Cardiac muscle cell (in vitro differentiated cells and primary cell): Measurements from ENCODE around the gene AFG3L2. TPM values are rescaled to one million over a fixed set of nuclear protein-coding genes. Genes with fewer than 3 reads are reported as not detected.

Experiments
- DNase-seq, 2 donors: peaks; one replicate each; pipeline versions ENCODE4 v3.0.0 to v3.0.0-alpha.2; 2010 to 2017; ENCODE audit warnings: low read depth in 1 of 2, low spot score in 1 of 2
- H3K27ac ChIP-seq: fragments of 200-600 bp; sonication (generic); 2 replicates; pipeline ENCODE4 v1.5.1; 2016
- H3K27me3 ChIP-seq: fragments of 200-600 bp; sonication (generic); 2 replicates; pipeline ENCODE4 v1.6.0; 2016; ENCODE audit warnings: control low read depth
- H3K36me3 ChIP-seq: fragments of 200-600 bp; sonication (generic); 2 replicates; pipeline ENCODE4 v1.5.1; 2016; ENCODE audit warnings: control low read depth
- H3K4me1 ChIP-seq: fragments of 200-600 bp; sonication (generic); 2 replicates; pipeline ENCODE4 v1.8.1; 2017; ENCODE audit warnings: low read depth, mild to moderate bottlenecking, mixed run types
- H3K4me3 ChIP-seq: fragments of 200-600 bp; sonication (generic); 2 replicates; pipeline ENCODE4 v1.5.1; 2016; ENCODE audit warnings: mild to moderate bottlenecking
- H3K9me3 ChIP-seq: fragments of 200-600 bp; sonication (generic); 2 replicates; pipeline ENCODE4 v1.5.1; 2017; ENCODE audit warnings: low read depth, mild to moderate bottlenecking, control low read depth
- polyA plus RNA-seq: library from polyadenylated mRNA; unstranded; fragments of >200 nt; fragmentation: Nextera tagmentation; extraction: Ambion mirVana; gene quantifications from 2 replicates; pipeline ENCODE4 v1.2.1, GENCODE V29; 2016
- total RNA-seq: library from RNA; depleted of rRNA; stranded (reverse); fragments of >200 nt; gene quantifications from 2 replicates; pipeline ENCODE4 v1.2.3, GENCODE V29; 2016
- TF ChIP-seq, protein P1 (sequence below): IDR thresholded peaks from 2 replicates; pipeline ENCODE4 v1.5.1; 2012; ENCODE audit warnings: low read depth, mild to moderate bottlenecking, low read length

The AFG3L2 gene
- total and polyA plus RNA-seq, 2 experiments from 2014 or later: 83.5 to 97.6 TPM

DNA sequence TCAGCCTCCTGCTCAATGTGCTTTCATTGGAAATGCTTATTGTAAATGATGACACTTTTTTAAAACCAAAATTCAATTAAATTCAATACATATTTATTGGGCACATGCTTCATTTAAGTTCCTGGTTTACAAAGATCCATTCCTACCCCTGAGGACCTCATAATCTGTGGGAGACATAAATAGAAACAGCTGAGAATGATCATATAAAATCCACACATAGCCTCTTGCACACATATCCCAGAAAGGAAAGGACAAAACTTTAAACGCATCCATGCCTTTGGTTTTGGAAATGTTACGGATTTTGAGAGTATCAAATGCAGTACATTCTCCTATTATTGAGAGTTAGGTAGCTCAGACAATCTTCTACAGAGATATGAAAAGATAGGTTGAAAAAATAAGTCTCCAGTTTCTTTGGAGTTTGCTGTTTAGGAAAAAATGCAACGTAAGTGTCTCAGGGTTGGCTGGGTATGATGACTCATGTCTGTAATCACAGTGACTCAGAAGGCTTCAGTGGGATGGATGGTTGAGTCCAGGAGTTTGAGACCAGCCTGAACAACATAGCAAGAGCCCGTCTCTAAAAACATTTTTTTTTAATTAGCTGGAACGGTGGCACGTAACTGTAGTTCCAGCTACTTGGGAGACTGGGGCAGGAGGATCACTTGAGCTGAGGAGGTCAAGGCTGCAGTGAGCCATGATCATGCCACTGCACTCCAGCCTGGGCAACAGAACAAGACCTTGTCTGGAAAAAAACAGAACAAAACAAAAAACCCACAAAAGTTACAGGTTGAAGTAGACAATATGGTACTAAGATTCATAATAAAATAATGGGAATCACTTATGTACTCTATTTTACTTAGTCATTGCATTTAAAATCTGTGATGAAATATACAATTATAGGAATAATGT, 26.8 kb upstream of the AFG3L2 start:
- Histone ChIP-seq H3K27me3 (peaks cover 34% of the 10 kb centered on the region), H3K4me1 (peaks cover 5% of the 10 kb centered on the region), H3K27ac (no peak overlapping the region), H3K4me3 (no peak overlapping the region), H3K9me3 (no peaks in the 10 kb centered on the region), H3K36me3 (no peaks in the 10 kb centered on the region)
- peak in 1 of 2 donors; percentile 87 for DNase-seq
- TF ChIP-seq, protein P1, sequence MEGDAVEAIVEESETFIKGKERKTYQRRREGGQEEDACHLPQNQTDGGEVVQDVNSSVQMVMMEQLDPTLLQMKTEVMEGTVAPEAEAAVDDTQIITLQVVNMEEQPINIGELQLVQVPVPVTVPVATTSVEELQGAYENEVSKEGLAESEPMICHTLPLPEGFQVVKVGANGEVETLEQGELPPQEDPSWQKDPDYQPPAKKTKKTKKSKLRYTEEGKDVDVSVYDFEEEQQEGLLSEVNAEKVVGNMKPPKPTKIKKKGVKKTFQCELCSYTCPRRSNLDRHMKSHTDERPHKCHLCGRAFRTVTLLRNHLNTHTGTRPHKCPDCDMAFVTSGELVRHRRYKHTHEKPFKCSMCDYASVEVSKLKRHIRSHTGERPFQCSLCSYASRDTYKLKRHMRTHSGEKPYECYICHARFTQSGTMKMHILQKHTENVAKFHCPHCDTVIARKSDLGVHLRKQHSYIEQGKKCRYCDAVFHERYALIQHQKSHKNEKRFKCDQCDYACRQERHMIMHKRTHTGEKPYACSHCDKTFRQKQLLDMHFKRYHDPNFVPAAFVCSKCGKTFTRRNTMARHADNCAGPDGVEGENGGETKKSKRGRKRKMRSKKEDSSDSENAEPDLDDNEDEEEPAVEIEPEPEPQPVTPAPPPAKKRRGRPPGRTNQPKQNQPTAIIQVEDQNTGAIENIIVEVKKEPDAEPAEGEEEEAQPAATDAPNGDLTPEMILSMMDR: no peak

DNA sequence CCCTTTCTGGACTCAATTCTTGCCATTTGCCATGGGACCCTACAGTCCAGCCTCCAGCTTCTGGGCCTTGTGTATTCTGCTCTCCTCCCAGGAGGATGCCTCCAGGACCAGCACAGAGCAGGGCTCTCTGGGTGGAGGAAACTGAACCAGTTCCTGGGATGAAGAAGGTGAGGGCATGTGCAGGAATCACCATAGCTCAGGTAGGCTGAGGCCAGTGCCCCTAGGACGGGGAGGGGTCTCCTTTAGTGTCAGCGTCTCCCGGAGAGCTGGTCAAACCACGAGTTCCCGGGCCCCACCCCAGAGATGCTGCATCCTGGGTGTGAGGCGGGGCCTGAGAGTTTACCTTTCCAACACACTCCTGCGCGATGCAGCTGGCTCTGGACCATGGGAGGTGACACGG, 24.9 kb upstream of the AFG3L2 start:
- Histone ChIP-seq H3K36me3 (no peaks in the 10 kb centered on the region), H3K27ac (no peak overlapping the region), H3K4me3 (no peak overlapping the region), H3K27me3 (peaks cover 32% of the 10 kb centered on the region), H3K4me1 (no peaks in the 10 kb centered on the region), H3K9me3 (no peaks in the 10 kb centered on the region)
- DNase-seq: no peak
- TF ChIP-seq, protein P1: no peak

DNA sequence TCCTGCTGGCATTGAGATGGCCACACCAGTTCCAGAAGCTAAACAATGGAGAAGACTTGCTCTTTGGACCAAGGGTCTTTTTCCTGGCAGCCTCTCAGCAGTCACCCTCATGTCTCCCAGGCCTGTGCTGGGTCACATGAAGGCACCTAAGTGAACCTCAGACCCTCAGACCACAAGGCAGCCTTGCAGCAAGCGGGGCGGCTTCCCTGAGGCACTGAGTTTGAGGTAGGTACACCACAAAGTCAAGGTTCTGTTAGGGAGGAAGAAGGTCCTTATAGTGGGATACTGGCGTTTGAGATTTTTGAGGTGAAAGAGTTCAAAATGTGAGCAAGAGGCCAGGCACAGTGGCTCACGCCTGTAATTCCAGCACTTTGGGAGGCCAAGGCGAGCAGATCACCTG, 22.2 kb upstream of the AFG3L2 start:
- Histone ChIP-seq H3K4me3 (no peak overlapping the region), H3K27ac (no peak overlapping the region), H3K4me1 (no peaks in the 10 kb centered on the region), H3K9me3 (no peaks in the 10 kb centered on the region), H3K36me3 (no peaks in the 10 kb centered on the region), H3K27me3 (peaks cover 11% of the 10 kb centered on the region)
- TF ChIP-seq, protein P1: no peak
- no peak for DNase-seq

DNA sequence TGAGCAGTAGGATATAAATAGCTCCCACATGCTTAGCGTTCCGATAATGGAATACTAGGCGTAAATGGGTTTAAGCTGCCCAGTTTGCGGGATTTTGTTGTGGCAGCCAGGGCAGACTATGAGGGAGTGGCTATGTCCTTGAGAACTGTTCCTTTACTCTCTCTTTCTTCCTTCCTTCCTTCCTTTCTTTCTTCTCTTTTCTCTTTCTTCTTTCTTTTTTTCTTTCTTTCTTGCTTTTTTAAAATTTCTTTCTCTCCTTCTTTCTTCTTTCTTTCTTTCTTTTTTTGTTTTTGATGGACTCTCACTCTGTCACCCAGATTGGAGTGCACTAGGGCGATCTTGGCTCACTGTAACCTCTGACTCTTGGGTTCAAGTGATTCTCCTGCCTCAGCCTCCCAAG, 21.6 kb upstream of the AFG3L2 start:
- Histone ChIP-seq H3K9me3 (no peaks in the 10 kb centered on the region), H3K27me3 (peaks cover 5% of the 10 kb centered on the region), H3K4me3 (no peak overlapping the region), H3K36me3 (no peaks in the 10 kb centered on the region), H3K27ac (no peak overlapping the region), H3K4me1 (no peaks in the 10 kb centered on the region)
- TF ChIP-seq, protein P1: no peak
- no peak for DNase-seq

DNA sequence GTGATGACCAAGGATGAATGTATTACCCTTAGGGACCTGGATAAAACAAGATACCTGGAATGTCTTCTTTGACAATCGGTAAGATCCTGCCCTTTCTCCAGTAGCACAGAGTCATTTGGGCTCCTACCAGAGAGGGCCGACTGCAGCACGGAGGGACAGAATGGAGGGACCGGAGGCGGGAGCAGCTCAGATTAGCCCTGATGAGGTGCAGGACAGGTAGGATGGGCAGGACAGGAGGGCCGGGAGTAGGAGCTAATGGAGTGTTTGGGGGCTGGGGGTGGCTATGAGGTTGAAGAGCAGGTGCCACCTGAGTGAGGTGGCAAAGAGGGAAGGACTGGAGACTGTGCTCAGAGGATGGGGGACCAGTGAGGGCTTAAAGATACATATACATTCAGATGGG, 20.8 kb upstream of the AFG3L2 start:
- H3K27ac ChIP-seq: no peak overlapping the region
- H3K27me3 ChIP-seq: peaks cover 3% of the 10 kb centered on the region
- TF ChIP-seq, protein P1: no peak
- DNase-seq: no peak
- no peak overlapping the region for H3K4me3 ChIP-seq
- no peaks in the 10 kb centered on the region for H3K4me1 ChIP-seq
- no peaks in the 10 kb centered on the region for H3K36me3 ChIP-seq
- H3K9me3 ChIP-seq: no peaks in the 10 kb centered on the region
